22Rv1 (cell line): ENCODE data around the gene MBD6.
A peak's percentile ranks its signal among the peaks of the same experiment; 100 is the strongest.

Source experiments
- CTCF ChIP-seq: fragments of 450-650 bp; IDR thresholded peaks from 2 replicates; pipeline ENCODE4 v1.5.1; 2017; ENCODE audit warnings: mild to moderate bottlenecking
- ZFX ChIP-seq: fragments of 450-650 bp; IDR thresholded peaks from 2 replicates; pipeline ENCODE4 v1.6.1; 2017; ENCODE audit warnings: antibody characterized with exemption, borderline replicate concordance

- peak; percentile 22; the same call in 1 of the 2 replicates for TF ChIP-seq CTCF
- TF ChIP-seq ZFX: no peak
Measured at GRCh38 chr12:57491393-57492280, 31.0 kb upstream of the MBD6 start.
